SK-N-SH (cell line): ENCODE measurements around the gene NUP50. TPM values are rescaled to one million over a fixed set of nuclear protein-coding genes. Genes with fewer than 3 reads are reported as not detected.

Source experiments
- CTCF ChIA-PET: fragments of 300-600, 350-600 bp; formaldehyde crosslinking; extraction: SDS; loops from one replicate; lab custom pipeline; 2021; lab: Yijun Ruan, JAX
- POLR2A ChIA-PET: fragments of 350-600 bp; sonication (Branson Sonifier 250); formaldehyde crosslinking; extraction: SDS; loops from one replicate; lab custom pipeline; 2020; ENCODE audit warnings: antibody characterized with exemption, inconsistent platforms; lab: Yijun Ruan, JAX
- DNase-seq: peaks from one replicate; pipeline ENCODE4 v3.0.0; 2012
- H2AFZ ChIP-seq: fragments of 200-600 bp; sonication (generic); 2 replicates; pipeline ENCODE4 v1.8.1; 2016; ENCODE audit warnings: antibody characterized with exemption, mild to moderate bottlenecking, low read depth
- H3F3A ChIP-seq: fragments of 200-600 bp; sonication (generic); replicated peaks from 2 replicates; pipeline ENCODE3; 2016; ENCODE audit warnings: antibody characterized with exemption, mild to moderate bottlenecking; ENCODE audit not compliant: insufficient read depth
- H3K27ac ChIP-seq, 2 experiments: fragments of 200-500 bp in 1 of 2; fragments of 200-600 bp in 1 of 2; sonication (Bioruptor generic) in 1 of 2; sonication (generic), shearing (Covaris generic) in 1 of 2; 2 replicates each; pipeline versions ENCODE4 v1.5.1 to v1.6.1; 2014 to 2016; ENCODE audit warnings: low read depth in 2 of 2, inconsistent platforms in 1 of 2, low read length in 1 of 2, mild to moderate bottlenecking in 1 of 2, mixed read lengths in 1 of 2
- H3K27me3 ChIP-seq: fragments of 200-600 bp; sonication (generic), shearing (Covaris generic); 2 replicates; pipeline ENCODE4 v1.6.1; 2016; ENCODE audit warnings: mixed run types; ENCODE audit not compliant: insufficient read depth
- H3K36me3 ChIP-seq, 2 experiments: fragments of 200-500 bp in 1 of 2; fragments of 200-600 bp in 1 of 2; sonication (Bioruptor generic) in 1 of 2; sonication (generic) in 1 of 2; replicated peaks in 1 of 2; 2 replicates each; pipeline versions ENCODE3 to v1.5.1; 2014 to 2016; ENCODE audit warnings: low read length in 1 of 2, mild to moderate bottlenecking in 1 of 2; ENCODE audit not compliant: insufficient read depth in 2 of 2, control insufficient read depth in 1 of 2
- H3K4me1 ChIP-seq, 2 experiments: fragments of 200-500 bp in 1 of 2; fragments of 200-600 bp in 1 of 2; sonication (Bioruptor generic) in 1 of 2; sonication (generic), shearing (Covaris generic) in 1 of 2; 2 replicates each; pipeline versions ENCODE4 v1.5.1 to v1.6.1; 2014 to 2016; ENCODE audit warnings: low read depth in 1 of 2, low read length in 1 of 2, mixed run types in 1 of 2; ENCODE audit not compliant: insufficient read depth in 2 of 2, control insufficient read depth in 1 of 2
- H3K4me2 ChIP-seq: fragments of 200-600 bp; sonication (generic), shearing (Covaris generic); 2 replicates; pipeline ENCODE4 v1.6.1; 2017; ENCODE audit warnings: mixed run types
- H3K4me3 ChIP-seq, 2 experiments: fragments of 200-500 bp in 1 of 2; fragments of 200-600 bp in 1 of 2; sonication (Bioruptor generic) in 1 of 2; sonication (generic), shearing (Covaris generic) in 1 of 2; 2 replicates each; pipeline versions ENCODE4 v1.5.1 to v1.8.1; 2014 to 2016; ENCODE audit warnings: low read depth in 2 of 2, inconsistent platforms in 1 of 2, low read length in 1 of 2, mild to moderate bottlenecking in 1 of 2, mixed read lengths in 1 of 2, moderate library complexity in 1 of 2
- H3K79me2 ChIP-seq: fragments of 200-600 bp; sonication (generic); 2 replicates; pipeline ENCODE4 v1.8.1; 2017; ENCODE audit warnings: mild to moderate bottlenecking; ENCODE audit not compliant: insufficient read depth
- H3K9ac ChIP-seq: fragments of 200-600 bp; sonication (generic); 2 replicates; pipeline ENCODE4 v1.6.1; 2017; ENCODE audit warnings: mixed run types
- H3K9me2 ChIP-seq: fragments of 200-600 bp; sonication (generic); 2 replicates; pipeline ENCODE4 v1.6.1; 2017; ENCODE audit warnings: mixed run types
- H3K9me3 ChIP-seq: fragments of 200-600 bp; sonication (generic); 2 replicates; pipeline ENCODE4 v1.6.1; 2017; ENCODE audit warnings: mixed run types, mild to moderate bottlenecking, moderate library complexity
- H4K20me1 ChIP-seq: fragments of 200-600 bp; sonication (generic); 2 replicates; pipeline ENCODE4 v1.6.1; 2017; ENCODE audit warnings: mild to moderate bottlenecking, mixed run types; ENCODE audit not compliant: insufficient read depth
- CHD2 ChIP-seq: fragments of 150-350 bp; IDR thresholded peaks from 2 replicates; pipeline ENCODE4 v1.6.1; 2018; ENCODE audit warnings: low read length; ENCODE audit not compliant: partially characterized antibody
- CTCF ChIP-seq: fragments of 200-600 bp; sonication (generic); IDR thresholded peaks from 2 replicates; pipeline ENCODE4 v1.6.1; 2017; ENCODE audit warnings: antibody characterized with exemption, mild to moderate bottlenecking, moderate library complexity
- ELF1 ChIP-seq: IDR thresholded peaks from 2 replicates; pipeline ENCODE4 v1.4.0; 2012
- EZH2phosphoT487 ChIP-seq: fragments of 200-600 bp; sonication (generic); IDR thresholded peaks from 2 replicates; pipeline ENCODE4 v1.6.1; 2017; ENCODE audit warnings: low read depth, mixed run types, mild to moderate bottlenecking, antibody characterized with exemption, moderate library complexity, borderline replicate concordance
- FOXJ3 ChIP-seq: sonication (generic); formaldehyde crosslinking; IDR thresholded peaks from 2 replicates; pipeline ENCODE4 v1.5.1; 2020; ENCODE audit warnings: mild to moderate bottlenecking, missing genetic modification reagents
- GABPA ChIP-seq: IDR thresholded peaks from 2 replicates; pipeline ENCODE4 v1.4.0; 2012; ENCODE audit warnings: low read depth, mild to moderate bottlenecking
- GATA2 ChIP-seq: sonication (generic); formaldehyde crosslinking; IDR thresholded peaks from 2 replicates; pipeline ENCODE4 v1.5.0; 2020; ENCODE audit warnings: mild to moderate bottlenecking, missing genetic modification reagents
- JUND ChIP-seq: IDR thresholded peaks from 2 replicates; pipeline ENCODE4 v1.4.0; 2012
- MAX ChIP-seq: IDR thresholded peaks from 2 replicates; pipeline ENCODE4 v1.4.0; 2012; ENCODE audit warnings: low read depth
- MXI1 ChIP-seq: IDR thresholded peaks from 2 replicates; pipeline ENCODE4 v1.6.1; 2012; ENCODE audit warnings: mild to moderate bottlenecking, low read depth, low read length, improper control_type of control experiment
- NFIC ChIP-seq: IDR thresholded peaks from 2 replicates; pipeline ENCODE4 v1.4.0; 2012; ENCODE audit warnings: borderline replicate concordance
- POLR2AphosphoS5 ChIP-seq: IDR thresholded peaks from 2 replicates; pipeline ENCODE4 v1.6.1; 2012; ENCODE audit warnings: low read depth, low read length
- RAD21 ChIP-seq: IDR thresholded peaks from 2 replicates; pipeline ENCODE4 v1.6.1; 2012; ENCODE audit warnings: mild to moderate bottlenecking, low read length
- RCOR1 ChIP-seq: fragments of 150-350 bp; IDR thresholded peaks from 2 replicates; pipeline ENCODE4 v1.6.1; 2017; ENCODE audit warnings: antibody characterized with exemption, low read length
- REST ChIP-seq: IDR thresholded peaks from 2 replicates; pipeline ENCODE4 v1.6.1; 2012; ENCODE audit warnings: mild to moderate bottlenecking, low read depth, low read length, moderate library complexity
- RFX5 ChIP-seq: IDR thresholded peaks from 2 replicates; pipeline ENCODE4 v1.6.1; 2012; ENCODE audit warnings: mild to moderate bottlenecking, improper control_type of control experiment, low read length
- SIN3A ChIP-seq: IDR thresholded peaks from 2 replicates; pipeline ENCODE4 v1.6.1; 2012; ENCODE audit warnings: low read depth, mild to moderate bottlenecking, low read length, moderate library complexity, borderline replicate concordance
- TCF12 ChIP-seq: IDR thresholded peaks from 2 replicates; pipeline ENCODE4 v1.4.0; 2012
- TEAD4 ChIP-seq: IDR thresholded peaks from 2 replicates; pipeline ENCODE4 v1.4.0; 2012; ENCODE audit warnings: mild to moderate bottlenecking, borderline replicate concordance; ENCODE audit not compliant: insufficient read depth
- USF1 ChIP-seq: IDR thresholded peaks from 2 replicates; pipeline ENCODE4 v1.4.0; 2012; ENCODE audit warnings: low read depth, borderline replicate concordance
- YY1 ChIP-seq: IDR thresholded peaks from 2 replicates; pipeline ENCODE4 v1.4.0; 2012; ENCODE audit warnings: low read depth, mild to moderate bottlenecking
- WGBS: methylation state at CpG from one replicate; pipeline ENCODE4 v1.1.6; 2017; ENCODE audit warnings: low lambda C conversion rate; 5-methylcytosine and 5-hydroxymethylcytosine counted together
- polyA plus RNA-seq, 3 experiments: library from polyadenylated mRNA; depleted of rRNA; stranded (reverse); fragments of >200 nt; gene quantifications; 2 replicates each; pipeline ENCODE4 v1.2.3, GENCODE V29; 2012

The NUP50 gene
- polyA plus RNA-seq, 1 of the 3 experiments (the other 2 are of a cell fraction), result 4.7 TPM

- H3K9ac ChIP-seq, result no peak overlapping the region
- no peak overlapping the region for H2AFZ ChIP-seq
- no peak overlapping the region for H3K4me2 ChIP-seq
- no peaks in the 10 kb centered on the region for H3K9me2 ChIP-seq
- H3F3A ChIP-seq, result no peaks in the 10 kb centered on the region
- ChIA-PET POLR2A (interaction anchor here (0.7 kb wide), 1 partner anchor 933 kb away, joined by 7 read pairs; no protein-coding TSS in a partner anchor), CTCF (no interaction called here)
- H3K27me3 ChIP-seq, result no peaks in the 10 kb centered on the region
- H4K20me1 ChIP-seq, result peaks cover 10% of the 10 kb centered on the region
- no peak overlapping the region for H3K27ac ChIP-seq
- 85% methylated on average over 2 of the region's 2 CpGs for WGBS
- no peaks in the 10 kb centered on the region for H3K9me3 ChIP-seq
- no peaks in the 10 kb centered on the region for H3K36me3 ChIP-seq
- peaks cover 0 to 11% of the 10 kb centered on the region in 2 experiments; a peak in 1 of 4 replicates for H3K4me1 ChIP-seq
- H3K4me3 ChIP-seq, result no peak overlapping the region
- H3K79me2 ChIP-seq, result peaks cover 4% of the 10 kb centered on the region; the same call in 1 of the 2 replicates
- no peak for DNase-seq
- TF ChIP-seq SIN3A (no peak), GABPA (no peak), CHD2 (no peak), RFX5 (no peak), NFIC (no peak), ELF1 (no peak), RCOR1 (no peak), GATA2 (CRISPR knock-in tag) (no peak), CTCF (no peak), FOXJ3 (no peak)
These were observed 67.6 kb downstream of the NUP50 start for GRCh38 chr22:45231293-45231692.

- no peak overlapping the region for H2AFZ ChIP-seq
- DNase-seq, result no peak
- no peaks in the 10 kb centered on the region for H3K9me2 ChIP-seq
- ChIA-PET CTCF (interaction anchor here (0.9 to 2.0 kb wide), 3 partner anchors 24 to 321 kb away, joined by 3 to 8 read pairs (median 3); no protein-coding TSS in a partner anchor), POLR2A (no interaction called here)
- H4K20me1 ChIP-seq, result peaks cover 22% of the 10 kb centered on the region; the same call in 1 of the 2 replicates
- H3K9ac ChIP-seq, result no peak overlapping the region
- H3K4me1 ChIP-seq, result no peaks in the 10 kb centered on the region; a peak in 1 of 4 replicates
- H3K4me3 ChIP-seq, result no peak overlapping the region
- WGBS, result 100% methylated on average over 2 of the region's 10 CpGs
- H3K36me3 ChIP-seq, result peaks cover 0 to 4% of the 10 kb centered on the region in 2 experiments
- H3K27ac ChIP-seq, result no peak overlapping the region
- no peaks in the 10 kb centered on the region for H3K27me3 ChIP-seq
- H3K9me3 ChIP-seq, result no peaks in the 10 kb centered on the region
- peaks cover 20% of the 10 kb centered on the region; the same call in 1 of the 2 replicates for H3K79me2 ChIP-seq
- no peak overlapping the region for H3K4me2 ChIP-seq
- no peaks in the 10 kb centered on the region for H3F3A ChIP-seq
- TF ChIP-seq RCOR1 (no peak), POLR2AphosphoS5 (no peak), ELF1 (no peak), TEAD4 (no peak), RAD21 (no peak), MAX (no peak), EZH2phosphoT487 (no peak), REST (no peak), YY1 (no peak), SIN3A (no peak), GATA2 (CRISPR knock-in tag) (no peak), FOXJ3 (no peak), JUND (no peak), USF1 (no peak), TCF12 (no peak), MXI1 (no peak)
- TF ChIP-seq, all 33 proteins: peak for 0
These were observed 69.7 kb downstream of the NUP50 start for GRCh38 chr22:45233386-45233785.
